IPS-20b (cell line): ENCODE measurements around the gene DHFR.

Experiments
- H3K27ac ChIP-seq: one replicate; pipeline ENCODE4 v1.5.1; 2013; ENCODE audit warnings: low read length
- H3K27me3 ChIP-seq: 2 replicates; pipeline ENCODE4 v1.6.1; 2013; ENCODE audit warnings: mild to moderate bottlenecking, low read length, inconsistent platforms; ENCODE audit not compliant: insufficient read depth
- H3K36me3 ChIP-seq: 2 replicates; pipeline ENCODE4 v1.6.1; 2013; ENCODE audit warnings: low read depth, mild to moderate bottlenecking, inconsistent platforms, low read length, moderate library complexity; ENCODE audit not compliant: insufficient read depth
- H3K4me1 ChIP-seq: 2 replicates; pipeline ENCODE4 v1.6.1; 2013; ENCODE audit warnings: mild to moderate bottlenecking, control low read depth, inconsistent platforms, low read length, moderate library complexity; ENCODE audit not compliant: insufficient read depth
- H3K4me3 ChIP-seq: 2 replicates; pipeline ENCODE4 v1.5.1; 2013; ENCODE audit warnings: mild to moderate bottlenecking, low read length, inconsistent platforms
- H3K9ac ChIP-seq: 2 replicates; pipeline ENCODE4 v1.6.1; 2013; ENCODE audit warnings: low read depth, mild to moderate bottlenecking, inconsistent platforms, low read length, moderate library complexity
- H3K9me3 ChIP-seq: 2 replicates; pipeline ENCODE4 v1.6.1; 2013; ENCODE audit warnings: mild to moderate bottlenecking, low read depth, low read length, inconsistent platforms; ENCODE audit not compliant: insufficient read depth

DHFR gene

DNA sequence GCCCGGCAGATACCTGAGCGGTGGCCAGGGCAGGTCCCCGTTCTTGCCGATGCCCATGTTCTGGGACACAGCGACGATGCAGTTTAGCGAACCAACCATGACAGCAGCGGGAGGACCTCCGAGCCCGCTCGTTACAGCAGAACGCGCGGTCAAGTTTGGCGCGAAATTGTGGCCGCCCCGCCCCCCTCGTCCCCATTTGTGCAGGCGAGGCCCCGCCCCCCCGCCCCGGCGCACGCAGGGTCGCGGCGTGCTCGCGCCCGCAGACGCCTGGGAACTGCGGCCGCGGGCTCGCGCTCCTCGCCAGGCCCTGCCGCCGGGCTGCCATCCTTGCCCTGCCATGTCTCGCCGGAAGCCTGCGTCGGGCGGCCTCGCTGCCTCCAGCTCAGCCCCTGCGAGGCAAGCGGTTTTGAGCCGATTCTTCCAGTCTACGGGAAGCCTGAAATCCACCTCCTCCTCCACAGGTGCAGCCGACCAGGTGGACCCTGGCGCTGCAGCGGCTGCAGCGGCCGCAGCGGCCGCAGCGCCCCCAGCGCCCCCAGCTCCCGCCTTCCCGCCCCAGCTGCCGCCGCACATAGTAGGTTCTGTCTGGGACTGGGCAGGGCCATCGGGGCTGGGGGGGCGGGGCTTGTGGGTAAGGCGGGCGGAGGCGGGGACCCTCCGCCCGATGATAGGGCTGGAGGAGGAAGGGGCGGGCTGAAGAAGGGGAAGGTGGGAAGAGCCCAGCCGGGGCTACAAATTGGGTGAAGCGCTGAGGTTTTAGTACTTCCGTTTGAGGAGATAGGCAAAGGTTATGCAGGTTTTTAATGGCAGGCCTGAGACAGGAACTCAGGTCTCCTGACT is at the start of gene DHFR, which contains the start of gene MSH3:
DHFR (minus strand) TSS at position 593 of the 840 bp plus-strand sequence; CDS start at position 99, 494 bp downstream.
MSH3 (plus strand) TSS at position 262 of the 840 bp plus-strand sequence; CDS start at position 338, 76 bp downstream.
- peak within 1 kb of the TSS; percentile 79 for H3K4me3 ChIP-seq
- peaks cover 10% of the 10 kb centered on the region; the same call in 1 of the 2 replicates for H3K4me1 ChIP-seq
- peak within 1 kb of the TSS; percentile 76 for H3K27ac ChIP-seq
- H3K9me3 ChIP-seq: no peaks in the 10 kb centered on the region
- H3K36me3 ChIP-seq: peaks cover 34% of the 10 kb centered on the region
- H3K9ac ChIP-seq: peak within 1 kb of the TSS; percentile 95
- no peaks in the 10 kb centered on the region for H3K27me3 ChIP-seq

DNA sequence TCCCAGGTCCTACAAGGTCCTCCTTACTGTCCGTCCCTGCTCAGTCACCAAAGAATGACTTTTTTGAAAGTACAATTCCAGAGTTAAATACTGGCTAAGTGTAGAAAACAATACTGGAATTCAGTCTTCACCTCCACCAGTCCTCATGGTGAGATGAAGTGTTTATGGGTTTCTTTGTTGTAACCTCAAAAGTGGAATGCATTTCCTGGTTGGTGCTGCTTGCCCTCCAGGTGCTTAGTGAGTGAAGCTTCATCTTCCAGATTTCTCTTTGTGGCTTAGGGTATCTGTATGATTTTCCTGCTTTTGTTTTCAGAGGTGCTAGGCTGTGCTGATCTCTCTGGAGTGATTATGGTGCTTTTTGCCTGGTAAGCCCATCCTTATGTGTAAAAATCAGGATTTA is 49.4 kb upstream of the DHFR start:
- no peaks in the 10 kb centered on the region for H3K9me3 ChIP-seq
- no peak overlapping the region for H3K4me3 ChIP-seq
- 0 out of 2 replicates have a peak, but pooled peaks cover 8% of the 10 kb centered on the region for H3K36me3 ChIP-seq
- no peak overlapping the region for H3K9ac ChIP-seq
- H3K27me3 ChIP-seq: no peaks in the 10 kb centered on the region
- peak overlapping the region; percentile 30 for H3K27ac ChIP-seq
- H3K4me1 ChIP-seq: peaks cover 11% of the 10 kb centered on the region

DNA sequence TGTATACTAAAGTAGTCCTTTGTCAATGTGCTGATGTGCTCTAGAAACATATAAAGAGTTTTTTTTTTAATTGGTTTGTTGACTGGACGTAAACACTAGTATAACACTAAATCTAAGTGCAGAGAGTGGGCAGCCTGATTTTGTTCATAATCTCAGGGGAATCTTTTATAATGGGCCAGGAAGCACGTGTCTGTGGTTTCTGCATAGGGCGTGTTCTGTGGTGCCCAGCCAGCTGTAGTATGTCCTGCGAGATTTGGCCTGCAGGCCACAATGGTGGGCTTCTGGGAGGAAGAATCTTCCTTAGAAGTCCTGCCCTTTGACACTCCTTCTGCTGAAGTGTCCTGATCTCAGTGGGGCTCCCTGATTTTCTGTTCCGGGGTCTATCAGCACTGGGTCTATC is 49.0 kb upstream of the DHFR start:
- H3K27ac ChIP-seq: peak overlapping the region; percentile 30
- H3K4me3 ChIP-seq: no peak overlapping the region
- H3K9me3 ChIP-seq: no peaks in the 10 kb centered on the region
- H3K9ac ChIP-seq: no peak overlapping the region
- H3K4me1 ChIP-seq: peaks cover 11% of the 10 kb centered on the region
- 0 out of 2 replicates have a peak, but pooled peaks cover 4% of the 10 kb centered on the region for H3K36me3 ChIP-seq
- no peaks in the 10 kb centered on the region for H3K27me3 ChIP-seq

- H3K27ac ChIP-seq: no peak overlapping the region
- no peak overlapping the region for H3K9ac ChIP-seq
- H3K4me3 ChIP-seq: no peak overlapping the region
- H3K9me3 ChIP-seq: no peaks in the 10 kb centered on the region
- H3K4me1 ChIP-seq: peaks cover 11% of the 10 kb centered on the region
- no peaks in the 10 kb centered on the region for H3K36me3 ChIP-seq
- H3K27me3 ChIP-seq: no peaks in the 10 kb centered on the region
These were observed 48.5 kb upstream of the DHFR start for GRCh38 chr5:80703291-80703690.

- Histone ChIP-seq H3K4me1 (peaks cover 11% of the 10 kb centered on the region), H3K9me3 (no peaks in the 10 kb centered on the region), H3K4me3 (no peak overlapping the region), H3K9ac (no peak overlapping the region), H3K27ac (no peak overlapping the region), H3K27me3 (no peaks in the 10 kb centered on the region), H3K36me3 (no peaks in the 10 kb centered on the region)
These were observed 46.8 kb upstream of the DHFR start for GRCh38 chr5:80701597-80701996.

DNA sequence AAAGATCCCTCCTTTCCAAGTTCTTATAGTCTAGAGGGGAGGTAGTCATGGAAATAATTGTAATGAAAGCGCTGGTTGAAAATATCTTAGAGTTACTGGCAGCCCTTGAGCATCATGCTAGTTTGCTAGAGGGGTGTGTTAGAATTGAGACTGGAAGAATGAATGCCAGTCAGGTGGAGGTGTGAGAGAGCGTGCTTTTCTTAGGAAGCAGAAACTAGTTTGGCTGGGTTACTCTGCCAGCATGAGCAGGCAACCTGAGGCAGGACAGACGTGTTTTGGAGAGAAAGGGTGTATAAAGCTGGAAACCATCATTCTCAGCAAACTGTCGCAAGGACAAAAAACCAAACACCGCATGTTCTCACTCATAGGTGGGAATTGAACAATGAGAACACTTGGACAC is 43.6 kb upstream of the DHFR start:
- no peak overlapping the region for H3K4me3 ChIP-seq
- no peaks in the 10 kb centered on the region for H3K27me3 ChIP-seq
- no peak overlapping the region for H3K27ac ChIP-seq
- H3K4me1 ChIP-seq: peaks cover under 1% of the 10 kb centered on the region; the same call in 1 of the 2 replicates
- H3K9me3 ChIP-seq: no peaks in the 10 kb centered on the region
- no peaks in the 10 kb centered on the region for H3K36me3 ChIP-seq
- no peak overlapping the region for H3K9ac ChIP-seq

DNA sequence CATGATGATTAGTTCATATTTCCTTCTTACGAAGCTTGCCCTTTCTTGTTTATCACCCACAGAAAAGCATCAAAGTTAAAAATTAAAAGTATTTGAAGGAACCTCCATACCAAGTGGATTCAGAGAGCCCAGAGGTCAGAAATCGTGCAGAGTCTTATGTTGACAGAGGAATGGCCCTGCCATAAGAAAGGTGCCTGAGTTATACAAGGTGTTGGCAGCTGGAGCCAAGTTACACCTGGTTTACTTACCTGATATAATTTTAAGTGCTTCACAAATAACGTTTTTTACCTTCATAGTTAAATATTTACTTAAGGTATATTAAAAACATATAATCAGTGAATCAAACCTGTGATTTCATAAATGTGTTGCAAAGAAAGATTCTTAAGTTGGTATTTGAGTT is 42.3 kb upstream of the DHFR start:
- H3K4me1 ChIP-seq: no peaks in the 10 kb centered on the region
- no peaks in the 10 kb centered on the region for H3K9me3 ChIP-seq
- H3K27ac ChIP-seq: no peak overlapping the region
- H3K36me3 ChIP-seq: no peaks in the 10 kb centered on the region
- H3K9ac ChIP-seq: no peak overlapping the region
- no peaks in the 10 kb centered on the region for H3K27me3 ChIP-seq
- H3K4me3 ChIP-seq: no peak overlapping the region

- H3K27me3 ChIP-seq: no peaks in the 10 kb centered on the region
- H3K9me3 ChIP-seq: no peaks in the 10 kb centered on the region
- no peak overlapping the region for H3K27ac ChIP-seq
- no peaks in the 10 kb centered on the region for H3K4me1 ChIP-seq
- H3K36me3 ChIP-seq: no peaks in the 10 kb centered on the region
- no peak overlapping the region for H3K9ac ChIP-seq
- no peak overlapping the region for H3K4me3 ChIP-seq
These were observed 41.7 kb upstream of the DHFR start for GRCh38 chr5:80696450-80696849.

DNA sequence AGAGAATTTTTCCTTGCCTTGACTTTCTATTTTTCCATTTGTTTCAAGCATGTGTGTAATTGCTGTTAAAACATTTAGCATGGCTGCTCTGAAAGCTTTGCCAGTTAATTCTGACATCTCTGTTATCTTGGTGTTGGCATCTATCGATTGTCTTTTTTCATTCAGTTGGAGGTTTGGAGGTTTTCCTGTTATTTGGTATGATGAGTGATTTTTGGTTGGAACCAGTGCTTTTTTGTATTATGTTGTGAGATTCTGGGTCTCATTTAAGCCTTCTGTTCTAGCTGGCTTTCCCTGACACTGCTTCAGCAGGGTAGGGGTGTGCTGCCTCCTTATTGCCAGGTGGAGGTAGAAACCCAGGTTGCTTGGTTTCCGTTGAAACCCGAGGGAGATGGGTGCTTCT is 40.9 kb upstream of the DHFR start:
- no peak overlapping the region for H3K27ac ChIP-seq
- H3K4me3 ChIP-seq: no peak overlapping the region
- no peaks in the 10 kb centered on the region for H3K9me3 ChIP-seq
- no peaks in the 10 kb centered on the region for H3K4me1 ChIP-seq
- no peaks in the 10 kb centered on the region for H3K27me3 ChIP-seq
- no peak overlapping the region; the same call in 1 of the 2 replicates for H3K9ac ChIP-seq
- H3K36me3 ChIP-seq: no peaks in the 10 kb centered on the region

- no peak overlapping the region for H3K27ac ChIP-seq
- H3K27me3 ChIP-seq: no peaks in the 10 kb centered on the region
- H3K9ac ChIP-seq: no peak overlapping the region
- no peaks in the 10 kb centered on the region for H3K9me3 ChIP-seq
- H3K4me1 ChIP-seq: peaks cover 7% of the 10 kb centered on the region; the same call in 1 of the 2 replicates
- H3K36me3 ChIP-seq: no peaks in the 10 kb centered on the region
- no peak overlapping the region for H3K4me3 ChIP-seq
These were observed 34.8 kb upstream of the DHFR start for GRCh38 chr5:80689627-80690026.

DNA sequence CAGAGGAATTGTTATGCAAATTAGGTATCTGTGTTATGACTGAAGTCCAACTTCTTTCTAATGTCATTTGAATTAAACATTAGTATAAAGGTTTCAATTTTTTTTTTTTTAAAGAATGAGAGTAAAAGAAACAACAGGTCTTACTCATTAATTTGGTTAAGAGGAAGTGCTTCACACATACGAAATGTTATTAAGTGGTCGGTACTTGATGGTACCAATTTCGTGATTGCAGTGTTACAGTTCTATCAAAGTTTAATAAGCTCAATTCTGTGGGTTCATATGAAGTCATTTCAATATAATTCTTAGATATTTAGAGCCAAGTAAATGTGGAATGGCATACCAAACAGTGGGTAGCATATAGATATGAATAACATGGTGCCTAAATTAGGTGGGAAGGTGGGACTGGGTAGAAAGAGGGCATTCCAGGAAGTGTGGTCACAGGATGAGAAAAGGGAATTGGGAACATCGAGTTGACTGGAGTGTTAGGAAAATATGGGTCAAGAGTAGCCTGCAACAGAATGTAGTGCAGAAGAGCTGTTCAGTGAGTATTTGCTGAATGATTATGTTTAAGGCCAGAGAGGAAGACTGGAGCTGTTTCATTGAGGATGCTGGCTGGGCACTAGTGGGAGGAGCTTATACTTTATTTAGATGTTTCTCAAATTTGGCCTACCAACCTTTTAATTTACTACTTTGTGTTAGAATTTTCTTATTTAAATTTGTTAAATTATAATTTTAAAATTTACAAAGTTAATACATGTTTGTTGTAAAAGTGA is 34.1 kb upstream of the DHFR start:
- no peak overlapping the region for H3K4me3 ChIP-seq
- H3K9ac ChIP-seq: no peak overlapping the region
- no peak overlapping the region for H3K27ac ChIP-seq
- no peaks in the 10 kb centered on the region for H3K27me3 ChIP-seq
- H3K36me3 ChIP-seq: no peaks in the 10 kb centered on the region
- H3K9me3 ChIP-seq: no peaks in the 10 kb centered on the region
- peaks cover 7% of the 10 kb centered on the region; the same call in 1 of the 2 replicates for H3K4me1 ChIP-seq
